ENCODE data around the gene AADACL2.

The AADACL2 gene

GRCh38 chr3:151733613-151734012 is at the start of gene AADACL2:
Gene AADACL2, plus strand, starts transcription at chr3:151733927. Its CDS starts 109 bp downstream, at chr3:151734036.
- no peak for TF ChIP-seq CTCF (conservative IDR thresholded peaks at IDR 0.05)
- no peak for TF ChIP-seq ZFX (IDR thresholded peaks at IDR 0.05)
- no peak within 1 kb of the TSS for H3K27ac ChIP-seq

GRCh38 chr3:151684094-151684493 is 49.6 kb upstream of the AADACL2 start:
- no peak for TF ChIP-seq CTCF (conservative IDR thresholded peaks at IDR 0.05)
- TF ChIP-seq ZFX (IDR thresholded peaks at IDR 0.05), result no peak
- H3K27ac ChIP-seq, result no peak overlapping the region

GRCh38 chr3:151686257-151686656 is 47.5 kb upstream of the AADACL2 start:
- TF ChIP-seq CTCF (conservative IDR thresholded peaks at IDR 0.05), result no peak
- TF ChIP-seq ZFX (IDR thresholded peaks at IDR 0.05), result no peak
- H3K27ac ChIP-seq, result no peak overlapping the region

- no peak overlapping the region for H3K27ac ChIP-seq
- TF ChIP-seq ZFX (IDR thresholded peaks at IDR 0.05), result no peak
- TF ChIP-seq CTCF (conservative IDR thresholded peaks at IDR 0.05), result no peak
Observed at GRCh38 chr3:151687076-151687475, 46.7 kb upstream of the AADACL2 start.

- TF ChIP-seq ZFX (IDR thresholded peaks at IDR 0.05), result no peak
- no peak for TF ChIP-seq CTCF (conservative IDR thresholded peaks at IDR 0.05)
- no peak overlapping the region for H3K27ac ChIP-seq
Observed at GRCh38 chr3:151688571-151688970, 45.2 kb upstream of the AADACL2 start.

- TF ChIP-seq ZFX (IDR thresholded peaks at IDR 0.05) (no peak), CTCF (conservative IDR thresholded peaks at IDR 0.05) (no peak)
- H3K27ac ChIP-seq, result no peak overlapping the region
Observed at GRCh38 chr3:151690645-151691044, 43.1 kb upstream of the AADACL2 start.

- H3K27ac ChIP-seq, result no peak overlapping the region
- no peak for TF ChIP-seq ZFX (IDR thresholded peaks at IDR 0.05)
- TF ChIP-seq CTCF (conservative IDR thresholded peaks at IDR 0.05), result no peak
Observed at GRCh38 chr3:151697496-151697895, 36.2 kb upstream of the AADACL2 start.

Data from C4-2B (cell line).